Measurements from ENCODE around the gene CNTN2. TPM values are rescaled to one million over a fixed set of nuclear protein-coding genes. Genes with fewer than 3 reads are reported as not detected.

The CNTN2 gene
- total RNA-seq, 4 donors from 2014 or later, result 1.4 to 6.7 (median 1.8) TPM

DNA sequence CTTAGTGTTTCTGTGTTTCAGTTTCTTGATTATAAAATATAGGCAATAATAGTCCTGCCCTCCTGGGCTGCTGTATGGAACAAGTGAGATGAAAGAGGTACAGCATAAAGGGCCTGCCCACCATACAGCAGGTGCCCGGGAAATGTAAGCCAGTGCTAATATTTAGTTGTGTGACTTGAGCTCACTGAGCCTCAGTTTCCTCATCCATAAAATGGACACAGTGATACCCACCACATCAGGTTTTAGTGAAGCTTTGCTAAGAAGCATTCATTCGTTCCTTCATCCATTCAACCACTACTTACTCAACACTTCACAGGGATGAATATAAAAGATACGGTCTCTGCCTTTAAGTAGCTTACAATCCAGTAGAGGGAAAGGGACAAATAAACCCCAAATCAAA lies 19.9 kb downstream of the CNTN2 start:
- 70 to 100% methylated on average over 1 to 3 of the region's 3 CpGs for WGBS, 2 donors (ENCODE audit: low coverage in 1 of 2)
- Histone ChIP-seq H3K27ac (no peak overlapping the region), H3K4me1 (peaks cover 0 to 6% (median 3%) of the 10 kb centered on the region in 4 donors), H3K9me3 (no peaks in the 10 kb centered on the region), H3K36me3 (no peaks in the 10 kb centered on the region), H3K27me3 (no peaks in the 10 kb centered on the region), H3K4me3 (no peak overlapping the region)
- TF ChIP-seq POLR2AphosphoS5 (IDR thresholded peaks at IDR 0.05) (no peak), CTCF (IDR thresholded peaks at IDR 0.05) (no peak), POLR2A (IDR thresholded peaks at IDR 0.05) (no peak), EP300 (IDR thresholded peaks at IDR 0.05; ENCODE audit: low read depth) (no peak)
- DNase-seq, result no peak
- in situ Hi-C loops (cut with MboI; ENCODE audit: low pct_ligation_motif_present in 1 of 4, low pct_unique_long_range_greater_than_20kb in 1 of 4, low sequenced_read_pairs in 3 of 4) (no loop called here), intact Hi-C loops (cut with DNase I; ENCODE audit: low total_unique reads) (loop anchor here (5.0 kb wide), 1 partner anchor 76 kb away; no protein-coding TSS in a partner anchor)

- WGBS, 2 donors (ENCODE audit: low coverage in 1 of 2), result 97% methylated on average over 11 of the region's 11 CpGs; no CpG with 5 or more reads in 1 of the 2 donors
- in situ Hi-C loops (cut with MboI; ENCODE audit: low pct_ligation_motif_present in 1 of 4, low pct_unique_long_range_greater_than_20kb in 1 of 4, low sequenced_read_pairs in 3 of 4), result no loop called here
- DNase-seq, result no peak
- TF ChIP-seq CTCF (IDR thresholded peaks at IDR 0.05), result no peak
- no peak for TF ChIP-seq POLR2A (IDR thresholded peaks at IDR 0.05)
- no peak for TF ChIP-seq EP300 (IDR thresholded peaks at IDR 0.05; ENCODE audit: low read depth)
- no peak for TF ChIP-seq POLR2AphosphoS5 (IDR thresholded peaks at IDR 0.05)
- H3K4me1 ChIP-seq, result peaks cover 0 to 6% (median 3%) of the 10 kb centered on the region in 4 donors
- intact Hi-C loops (cut with DNase I; ENCODE audit: low total_unique reads), result loop anchor here (5.0 kb wide), 1 partner anchor 77 kb away; no protein-coding TSS in a partner anchor
- no peak overlapping the region for H3K4me3 ChIP-seq
- H3K9me3 ChIP-seq, result no peaks in the 10 kb centered on the region
- no peaks in the 10 kb centered on the region for H3K36me3 ChIP-seq
- H3K27ac ChIP-seq, result no peak overlapping the region
- H3K27me3 ChIP-seq, result no peaks in the 10 kb centered on the region
These were observed 21.3 kb downstream of the CNTN2 start for GRCh38 chr1:205064301-205064700.

- Histone ChIP-seq H3K27ac (no peak overlapping the region), H3K4me3 (no peak overlapping the region), H3K9me3 (no peaks in the 10 kb centered on the region), H3K36me3 (no peaks in the 10 kb centered on the region), H3K4me1 (peaks cover 0 to 6% (median 3%) of the 10 kb centered on the region in 4 donors), H3K27me3 (no peaks in the 10 kb centered on the region)
- 80 to 100% methylated on average over 2 to 9 of the region's 9 CpGs for WGBS, 2 donors (ENCODE audit: low coverage in 1 of 2)
- in situ Hi-C loops (cut with MboI; ENCODE audit: low pct_ligation_motif_present in 1 of 4, low pct_unique_long_range_greater_than_20kb in 1 of 4, low sequenced_read_pairs in 3 of 4) (no loop called here), intact Hi-C loops (cut with DNase I; ENCODE audit: low total_unique reads) (loop anchor here (5.0 kb wide), 1 partner anchor 78 kb away; no protein-coding TSS in a partner anchor)
- no peak for TF ChIP-seq POLR2A (IDR thresholded peaks at IDR 0.05)
- DNase-seq, result no peak
These were observed 21.8 kb downstream of the CNTN2 start for GRCh38 chr1:205064741-205065316.

- intact Hi-C loops (cut with DNase I; ENCODE audit: low total_unique reads) (no loop called here), in situ Hi-C loops (cut with MboI; ENCODE audit: low pct_ligation_motif_present in 1 of 4, low pct_unique_long_range_greater_than_20kb in 1 of 4, low sequenced_read_pairs in 3 of 4) (no loop called here)
- Histone ChIP-seq H3K27me3 (no peaks in the 10 kb centered on the region), H3K36me3 (no peaks in the 10 kb centered on the region), H3K27ac (no peak overlapping the region), H3K4me3 (no peak overlapping the region), H3K4me1 (peaks cover 0 to 6% (median 3%) of the 10 kb centered on the region in 4 donors), H3K9me3 (no peaks in the 10 kb centered on the region)
- WGBS, 2 donors (ENCODE audit: low coverage in 1 of 2), result 88% methylated on average over 14 of the region's 14 CpGs; no CpG with 5 or more reads in 1 of the 2 donors
- no peak for DNase-seq
- TF ChIP-seq CTCF (IDR thresholded peaks at IDR 0.05) (no peak), POLR2A (IDR thresholded peaks at IDR 0.05) (no peak), EP300 (IDR thresholded peaks at IDR 0.05; ENCODE audit: low read depth) (no peak), POLR2AphosphoS5 (IDR thresholded peaks at IDR 0.05) (no peak)
These were observed 22.7 kb downstream of the CNTN2 start for GRCh38 chr1:205065666-205066065.
